HEK293 (cell line): ENCODE data around the gene PPM1E.

Source experiments
- CTCF ChIA-PET: fragments of 350-600 bp; formaldehyde crosslinking; extraction: SDS; loops from one replicate; lab custom pipeline; 2021; ENCODE audit warnings: antibody characterized with exemption; lab: Yijun Ruan, JAX
- POLR2A ChIA-PET: fragments of 300-600 bp; formaldehyde crosslinking; extraction: SDS; loops from one replicate; lab custom pipeline; 2020; ENCODE audit warnings: antibody characterized with exemption, inconsistent platforms; lab: Yijun Ruan, JAX
- H3K27ac ChIP-seq: fragments of 200-500 bp; sonication (Bioruptor generic); 2 replicates; pipeline ENCODE4 v1.5.1; 2014; ENCODE audit warnings: low read depth, low read length, control low read depth, inconsistent platforms; ENCODE audit errors: extremely low read depth
- H3K36me3 ChIP-seq, 2 experiments: fragments of 200-500 bp in 1 of 2; sonication (Bioruptor generic) in 1 of 2; 1 replicate in 1 of 2; 2 replicates in 1 of 2; pipeline ENCODE4 v1.5.1; 2014 to 2017; ENCODE audit warnings: inconsistent platforms in 2 of 2, low read length in 2 of 2; ENCODE audit not compliant: control insufficient read depth in 2 of 2, insufficient read depth in 1 of 2
- H3K4me1 ChIP-seq: fragments of 200-500 bp; sonication (Bioruptor generic); 2 replicates; pipeline ENCODE4 v1.5.1; 2014; ENCODE audit warnings: mild to moderate bottlenecking, low read length, inconsistent platforms; ENCODE audit not compliant: control insufficient read depth, insufficient read depth
- H3K4me3 ChIP-seq: 2 replicates; pipeline ENCODE4 v1.5.1; 2011; ENCODE audit warnings: low read depth, mild to moderate bottlenecking, control low read depth, low read length, moderate library complexity
- H3K9me3 ChIP-seq: fragments of 200-500 bp; sonication (Bioruptor generic); 2 replicates; pipeline ENCODE4 v1.5.1; 2014; ENCODE audit warnings: low read depth, low read length, inconsistent platforms; ENCODE audit not compliant: control insufficient read depth, insufficient read depth
- KLF1 ChIP-seq: fragments of 450-650 bp; formaldehyde crosslinking; IDR thresholded peaks from 2 replicates; pipeline ENCODE4 v1.5.1; 2016; ENCODE audit warnings: missing biosample characterization, missing genetic modification characterization
- SP2 ChIP-seq: fragments of 450-650 bp; formaldehyde crosslinking; IDR thresholded peaks from 2 replicates; pipeline ENCODE4 v1.5.1; 2016; ENCODE audit warnings: missing biosample characterization, missing genetic modification characterization
- ZBTB6 ChIP-seq: fragments of 450-650 bp; formaldehyde crosslinking; IDR thresholded peaks from 2 replicates; pipeline ENCODE4 v1.5.1; 2017; ENCODE audit warnings: missing biosample characterization, missing genetic modification characterization
- ZNF112 ChIP-seq: fragments of 450-650 bp; formaldehyde crosslinking; IDR thresholded peaks from 2 replicates; pipeline ENCODE4 v1.5.0; 2017; ENCODE audit warnings: missing biosample characterization, missing genetic modification characterization
- ZNF114 ChIP-seq: fragments of 450-650 bp; formaldehyde crosslinking; IDR thresholded peaks from 2 replicates; pipeline ENCODE4 v1.5.0; 2017; ENCODE audit warnings: missing biosample characterization, missing genetic modification characterization
- ZNF121 ChIP-seq: fragments of 450-650 bp; formaldehyde crosslinking; IDR thresholded peaks from 2 replicates; pipeline ENCODE4 v1.5.1; 2016; ENCODE audit warnings: missing biosample characterization, missing genetic modification characterization
- ZNF146 ChIP-seq: fragments of 450-650 bp; formaldehyde crosslinking; IDR thresholded peaks from 2 replicates; pipeline ENCODE4 v1.5.1; 2016; ENCODE audit warnings: missing biosample characterization, missing genetic modification characterization
- ZNF211 ChIP-seq: fragments of 450-650 bp; formaldehyde crosslinking; IDR thresholded peaks from 2 replicates; pipeline ENCODE4 v1.5.1; 2016; ENCODE audit warnings: low read depth, missing biosample characterization, missing genetic modification characterization
- ZNF416 ChIP-seq: fragments of 450-650 bp; formaldehyde crosslinking; IDR thresholded peaks from 2 replicates; pipeline ENCODE4 v1.5.1; 2016; ENCODE audit warnings: missing biosample characterization, missing genetic modification characterization
- ZNF48 ChIP-seq: fragments of 450-650 bp; formaldehyde crosslinking; IDR thresholded peaks from 2 replicates; pipeline ENCODE4 v1.5.1; 2016; ENCODE audit warnings: missing biosample characterization, missing genetic modification characterization
- ZNF558 ChIP-seq: fragments of 450-650 bp; formaldehyde crosslinking; IDR thresholded peaks from 2 replicates; pipeline ENCODE4 v1.5.1; 2016; ENCODE audit warnings: missing biosample characterization, missing genetic modification characterization
- ZSCAN30 ChIP-seq: fragments of 450-650 bp; IDR thresholded peaks from 2 replicates; pipeline ENCODE4 v1.5.1; 2018; ENCODE audit warnings: missing biosample characterization, mild to moderate bottlenecking, missing genetic modification characterization, moderate library complexity
- TF ChIP-seq, protein P1 (sequence below): fragments of 450-650 bp; formaldehyde crosslinking; IDR thresholded peaks from 2 replicates; pipeline ENCODE4 v1.5.1; 2017; ENCODE audit warnings: missing biosample characterization, missing genetic modification characterization
- TF ChIP-seq, protein P2 (sequence below): fragments of 450-650 bp; formaldehyde crosslinking; IDR thresholded peaks from 2 replicates; pipeline ENCODE4 v1.5.1; 2016; ENCODE audit warnings: missing biosample characterization, missing genetic modification characterization

Gene PPM1E

GRCh38 chr17:58806046-58806445 is 50.4 kb downstream of the PPM1E start:
- CTCF ChIA-PET: no interaction called here
- Histone ChIP-seq H3K4me1 (no peaks in the 10 kb centered on the region), H3K4me3 (no peak overlapping the region), H3K36me3 (no peaks in the 10 kb centered on the region; a peak in 1 of 3 replicates), H3K27ac (no peak overlapping the region), H3K9me3 (no peaks in the 10 kb centered on the region; the same call in 1 of the 2 replicates)
- no peak for TF ChIP-seq ZNF146 (tag by site-specific recombination)
- no peak for TF ChIP-seq SP2 (tag by site-specific recombination)
- TF ChIP-seq ZBTB6 (tag by site-specific recombination): no peak
- TF ChIP-seq ZNF114 (tag by site-specific recombination): no peak
- TF ChIP-seq KLF1: no peak
- no peak for TF ChIP-seq ZNF416
- TF ChIP-seq ZNF48 (tag by site-specific recombination): no peak
- TF ChIP-seq ZNF558: no peak
- no peak for TF ChIP-seq ZNF211
- POLR2A ChIA-PET: no interaction called here

DNA sequence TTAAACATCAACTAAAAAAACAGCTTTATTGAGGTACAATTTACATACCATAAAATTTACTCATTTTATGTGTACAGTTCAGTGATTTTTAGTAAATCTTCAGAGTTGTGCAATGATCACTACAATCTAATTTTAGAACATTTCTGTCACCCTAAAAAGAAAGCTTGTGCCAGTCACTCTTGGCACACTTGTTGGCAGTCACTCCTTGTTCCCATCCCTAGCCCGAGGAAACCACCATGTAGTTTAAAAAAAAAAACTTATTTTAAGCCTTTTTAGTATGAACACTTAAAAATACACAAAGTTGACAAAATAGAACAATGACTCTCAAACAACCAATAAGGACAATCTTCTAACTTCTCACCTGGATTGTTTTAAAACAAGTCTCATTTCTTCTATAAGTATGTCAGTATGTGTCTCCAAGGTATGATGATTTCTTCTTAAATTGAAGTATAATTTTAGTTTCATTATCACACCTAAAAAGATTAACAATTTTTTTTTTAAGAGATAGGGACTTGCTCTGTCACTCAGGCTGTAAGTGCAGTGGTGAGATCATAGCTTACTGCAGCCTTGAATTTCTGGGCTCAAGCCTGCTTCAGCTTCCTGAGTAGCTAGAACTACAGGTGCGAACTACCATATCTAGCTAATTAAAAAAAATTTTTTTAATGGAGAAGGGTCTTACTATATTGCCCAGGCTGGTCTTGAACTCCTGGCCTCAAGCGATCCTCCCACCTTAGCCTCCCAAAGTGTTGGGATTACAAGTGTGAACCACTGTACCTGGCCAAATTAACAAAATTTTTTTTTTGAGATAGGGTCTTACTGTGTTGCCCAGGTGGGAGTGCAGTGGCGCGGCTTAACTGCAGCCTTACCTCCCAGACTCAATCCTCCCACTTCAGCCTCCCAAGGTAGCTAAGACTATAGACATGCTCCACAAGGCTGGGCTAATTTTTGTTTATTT is 53.2 kb downstream of the PPM1E start:
- CTCF ChIA-PET: interaction anchor here (0.9 kb wide), 1 partner anchor 161 kb away, joined by 3 read pairs; no protein-coding TSS in a partner anchor
- POLR2A ChIA-PET: no interaction called here

DNA sequence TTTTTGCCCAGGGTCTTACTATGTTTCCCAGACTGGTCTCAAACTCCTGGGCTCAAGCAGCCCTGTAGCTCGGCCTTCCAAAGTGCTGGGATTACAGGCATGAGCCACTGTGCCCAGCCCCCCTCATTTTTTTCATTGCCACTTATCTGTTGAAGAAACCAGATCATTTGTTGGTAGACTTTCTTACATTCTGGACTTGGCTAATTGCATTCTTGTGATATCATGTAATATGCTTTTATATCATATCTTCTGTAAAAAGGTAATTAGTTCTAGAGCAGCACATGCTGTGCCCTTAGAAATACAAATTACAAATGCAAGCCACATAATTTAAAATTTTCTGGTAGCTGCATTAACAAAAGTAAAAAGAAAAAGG is 53.9 kb downstream of the PPM1E start:
- TF ChIP-seq ZNF112 (tag by site-specific recombination): no peak
- TF ChIP-seq, protein P1, sequence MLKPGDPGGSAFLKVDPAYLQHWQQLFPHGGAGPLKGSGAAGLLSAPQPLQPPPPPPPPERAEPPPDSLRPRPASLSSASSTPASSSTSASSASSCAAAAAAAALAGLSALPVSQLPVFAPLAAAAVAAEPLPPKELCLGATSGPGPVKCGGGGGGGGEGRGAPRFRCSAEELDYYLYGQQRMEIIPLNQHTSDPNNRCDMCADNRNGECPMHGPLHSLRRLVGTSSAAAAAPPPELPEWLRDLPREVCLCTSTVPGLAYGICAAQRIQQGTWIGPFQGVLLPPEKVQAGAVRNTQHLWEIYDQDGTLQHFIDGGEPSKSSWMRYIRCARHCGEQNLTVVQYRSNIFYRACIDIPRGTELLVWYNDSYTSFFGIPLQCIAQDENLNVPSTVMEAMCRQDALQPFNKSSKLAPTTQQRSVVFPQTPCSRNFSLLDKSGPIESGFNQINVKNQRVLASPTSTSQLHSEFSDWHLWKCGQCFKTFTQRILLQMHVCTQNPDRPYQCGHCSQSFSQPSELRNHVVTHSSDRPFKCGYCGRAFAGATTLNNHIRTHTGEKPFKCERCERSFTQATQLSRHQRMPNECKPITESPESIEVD (tag by site-specific recombination): peak; percentile 24; the same call in 1 of the 2 replicates
- TF ChIP-seq ZSCAN30 (tag by site-specific recombination): no peak
- Histone ChIP-seq H3K9me3 (no peaks in the 10 kb centered on the region; the same call in 1 of the 2 replicates), H3K4me3 (no peak overlapping the region), H3K4me1 (peaks cover 9% of the 10 kb centered on the region), H3K27ac (no peak overlapping the region), H3K36me3 (no peaks in the 10 kb centered on the region; a peak in 1 of 3 replicates)
- CTCF ChIA-PET: no interaction called here
- POLR2A ChIA-PET: no interaction called here

More for the DNA sequence above, 53.2 kb downstream of the PPM1E start:
- TF ChIP-seq, protein P1 (tag by site-specific recombination): 0 out of 2 replicates have a peak, but pooled peaks have one; percentile 10
- peak; percentile 96 for TF ChIP-seq ZNF121 (tag by site-specific recombination)
- TF ChIP-seq, protein P2, sequence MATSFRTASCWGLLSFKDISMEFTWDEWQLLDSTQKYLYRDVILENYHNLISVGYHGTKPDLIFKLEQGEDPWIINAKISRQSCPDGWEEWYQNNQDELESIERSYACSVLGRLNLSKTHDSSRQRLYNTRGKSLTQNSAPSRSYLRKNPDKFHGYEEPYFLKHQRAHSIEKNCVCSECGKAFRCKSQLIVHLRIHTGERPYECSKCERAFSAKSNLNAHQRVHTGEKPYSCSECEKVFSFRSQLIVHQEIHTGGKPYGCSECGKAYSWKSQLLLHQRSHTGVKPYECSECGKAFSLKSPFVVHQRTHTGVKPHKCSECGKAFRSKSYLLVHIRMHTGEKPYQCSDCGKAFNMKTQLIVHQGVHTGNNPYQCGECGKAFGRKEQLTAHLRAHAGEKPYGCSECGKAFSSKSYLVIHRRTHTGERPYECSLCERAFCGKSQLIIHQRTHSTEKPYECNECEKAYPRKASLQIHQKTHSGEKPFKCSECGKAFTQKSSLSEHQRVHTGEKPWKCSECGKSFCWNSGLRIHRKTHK (tag by site-specific recombination): no peak
- TF ChIP-seq, all 188 proteins: peak for 2
- Histone ChIP-seq H3K27ac (no peak overlapping the region), H3K9me3 (no peaks in the 10 kb centered on the region; the same call in 1 of the 2 replicates), H3K4me3 (no peak overlapping the region), H3K4me1 (0 out of 2 replicates have a peak, but pooled peaks cover 5% of the 10 kb centered on the region), H3K36me3 (no peaks in the 10 kb centered on the region; a peak in 1 of 3 replicates)
